Retinal pigment epithelial cell (primary cell): ENCODE data around the gene SEMA6A.

Source experiments
- DNase-seq: peaks from one replicate; pipeline ENCODE4 v3.0.0-alpha.2; 2010; ENCODE audit warnings: low read depth
- H3K4me3 ChIP-seq: 2 replicates; pipeline ENCODE4 v1.5.1; 2011; ENCODE audit warnings: mild to moderate bottlenecking, low read length, control low read depth, moderate library complexity
- TF ChIP-seq, protein P1 (sequence below): conservative IDR thresholded peaks from 2 replicates; pipeline ENCODE4 v1.5.1; 2011; ENCODE audit warnings: low read depth, low read length, control low read depth, inconsistent platforms

Gene SEMA6A

GRCh38 chr5:116410336-116410890, 164.2 kb downstream of the SEMA6A start:
- DNase-seq, result no peak
- TF ChIP-seq, protein P1, sequence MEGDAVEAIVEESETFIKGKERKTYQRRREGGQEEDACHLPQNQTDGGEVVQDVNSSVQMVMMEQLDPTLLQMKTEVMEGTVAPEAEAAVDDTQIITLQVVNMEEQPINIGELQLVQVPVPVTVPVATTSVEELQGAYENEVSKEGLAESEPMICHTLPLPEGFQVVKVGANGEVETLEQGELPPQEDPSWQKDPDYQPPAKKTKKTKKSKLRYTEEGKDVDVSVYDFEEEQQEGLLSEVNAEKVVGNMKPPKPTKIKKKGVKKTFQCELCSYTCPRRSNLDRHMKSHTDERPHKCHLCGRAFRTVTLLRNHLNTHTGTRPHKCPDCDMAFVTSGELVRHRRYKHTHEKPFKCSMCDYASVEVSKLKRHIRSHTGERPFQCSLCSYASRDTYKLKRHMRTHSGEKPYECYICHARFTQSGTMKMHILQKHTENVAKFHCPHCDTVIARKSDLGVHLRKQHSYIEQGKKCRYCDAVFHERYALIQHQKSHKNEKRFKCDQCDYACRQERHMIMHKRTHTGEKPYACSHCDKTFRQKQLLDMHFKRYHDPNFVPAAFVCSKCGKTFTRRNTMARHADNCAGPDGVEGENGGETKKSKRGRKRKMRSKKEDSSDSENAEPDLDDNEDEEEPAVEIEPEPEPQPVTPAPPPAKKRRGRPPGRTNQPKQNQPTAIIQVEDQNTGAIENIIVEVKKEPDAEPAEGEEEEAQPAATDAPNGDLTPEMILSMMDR, result no peak
- no peak overlapping the region for H3K4me3 ChIP-seq

DNA sequence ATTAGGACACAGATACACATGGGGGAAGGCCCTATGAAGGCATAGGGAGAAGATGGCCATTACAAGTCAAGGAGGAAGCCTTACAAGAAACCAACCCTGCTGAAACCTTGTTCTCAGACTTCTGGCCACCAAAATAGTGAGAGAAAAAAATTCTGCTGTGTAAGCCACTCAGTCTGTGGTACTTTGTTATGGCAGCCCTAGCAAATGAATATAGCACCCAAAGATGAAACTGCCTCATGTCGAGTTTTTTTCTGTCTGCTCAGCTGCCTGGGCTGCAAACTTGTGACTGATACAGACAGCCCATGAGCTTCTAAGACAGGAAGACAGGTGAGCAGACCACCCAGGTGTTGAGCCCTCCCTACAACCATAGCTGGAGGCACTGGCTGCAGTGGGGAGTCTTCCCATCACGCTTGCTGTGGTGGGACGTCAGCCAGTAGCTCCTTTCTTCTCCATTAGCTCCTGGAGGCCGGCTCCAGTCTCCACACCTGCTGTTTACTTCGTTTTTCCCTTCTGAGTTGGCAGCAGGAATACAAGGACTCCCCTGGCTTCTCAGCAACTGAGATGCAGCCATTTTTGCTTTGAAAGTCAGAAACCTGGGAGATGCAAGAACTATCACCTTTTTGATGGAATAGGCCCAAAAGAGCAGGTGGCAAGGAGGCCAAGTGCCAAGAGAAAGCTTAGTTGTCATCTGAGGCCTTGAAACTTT, 164.9 kb downstream of the SEMA6A start:
- no peak for DNase-seq
- no peak overlapping the region for H3K4me3 ChIP-seq
- TF ChIP-seq, protein P1, result no peak

DNA sequence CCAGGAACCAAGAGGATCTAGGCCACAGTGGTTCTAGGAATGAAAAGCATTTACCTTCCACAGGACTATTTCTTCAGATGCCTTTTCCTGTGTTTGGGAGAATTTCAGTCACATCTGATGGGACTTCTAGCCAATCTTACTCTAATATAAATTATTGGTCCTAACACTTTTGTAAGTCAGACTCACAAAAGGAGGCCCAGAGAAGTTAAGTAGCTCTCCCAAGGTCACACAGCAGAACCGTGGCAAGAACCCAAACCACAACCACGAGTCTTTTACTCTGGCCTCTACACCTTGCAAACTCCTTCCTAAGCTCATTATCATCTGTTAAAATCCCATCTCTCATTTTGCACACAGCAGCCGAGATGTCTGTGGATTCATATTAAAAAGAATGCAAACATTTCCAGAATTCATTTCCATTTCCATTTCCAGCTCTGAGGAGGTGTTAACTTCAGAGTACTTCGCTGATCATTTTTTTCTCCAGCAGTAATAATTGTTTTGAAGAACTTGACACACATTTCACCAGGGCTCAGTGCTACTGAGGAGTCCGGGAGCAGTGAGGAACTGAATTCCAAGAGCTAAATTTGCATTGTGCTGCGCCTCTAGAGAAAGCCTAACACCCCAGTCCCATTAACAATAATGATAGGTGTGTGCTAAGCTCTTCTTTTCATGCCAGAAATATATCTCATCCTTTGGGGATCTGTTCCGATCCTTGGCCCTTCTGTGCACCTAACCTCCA, 168.1 kb downstream of the SEMA6A start:
- no peak for DNase-seq
- TF ChIP-seq, protein P1, result no peak
- H3K4me3 ChIP-seq, result no peak overlapping the region

- TF ChIP-seq, protein P1, result no peak
- no peak overlapping the region for H3K4me3 ChIP-seq
- no peak for DNase-seq
These were observed 169.8 kb downstream of the SEMA6A start for GRCh38 chr5:116404792-116405191.

DNA sequence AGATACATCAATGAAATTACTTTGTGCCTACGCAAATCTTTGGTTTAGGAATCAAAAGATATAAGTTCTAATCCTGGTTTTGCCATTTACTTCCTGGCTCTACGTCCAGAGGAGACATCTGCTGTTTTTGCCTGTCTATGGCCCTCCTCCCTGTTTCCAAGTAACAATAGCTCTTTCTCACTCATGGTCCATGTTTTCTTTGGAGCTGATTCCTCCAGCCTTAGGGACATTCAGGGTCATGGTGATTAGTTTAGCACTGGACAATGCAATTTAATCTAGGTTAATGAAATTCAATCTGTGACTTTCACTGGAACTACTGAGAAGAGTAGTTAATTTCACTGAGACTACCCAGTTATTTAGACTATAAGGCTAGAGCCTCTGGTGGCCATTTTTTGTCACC, 170.6 kb downstream of the SEMA6A start:
- DNase-seq, result no peak
- TF ChIP-seq, protein P1, result no peak

DNA sequence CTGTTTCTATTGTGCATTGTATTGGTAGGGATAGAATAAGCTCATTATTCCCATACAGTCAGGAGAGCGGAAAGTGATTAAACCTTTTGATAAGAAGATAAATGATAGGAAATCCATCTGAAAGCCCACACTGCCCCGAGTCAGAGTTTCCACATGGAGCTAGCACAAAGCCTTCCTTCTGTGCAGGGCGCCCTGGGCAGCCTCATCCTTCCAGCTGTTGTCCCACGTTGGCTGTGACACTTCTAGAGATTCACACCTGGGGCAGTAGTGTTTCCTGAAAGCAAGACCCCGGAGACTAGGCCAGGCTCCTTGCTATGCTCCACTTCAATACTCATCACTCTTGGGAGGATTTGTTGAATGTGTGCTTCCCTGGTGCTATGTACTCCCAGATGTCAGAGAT, 172.4 kb downstream of the SEMA6A start:
- TF ChIP-seq, protein P1, result no peak
- DNase-seq, result no peak
- no peak overlapping the region for H3K4me3 ChIP-seq

More for the DNA sequence above, 170.6 kb downstream of the SEMA6A start:
- no peak overlapping the region for H3K4me3 ChIP-seq
